Measurements from ENCODE around the gene FXYD5.

The FXYD5 gene

DNA sequence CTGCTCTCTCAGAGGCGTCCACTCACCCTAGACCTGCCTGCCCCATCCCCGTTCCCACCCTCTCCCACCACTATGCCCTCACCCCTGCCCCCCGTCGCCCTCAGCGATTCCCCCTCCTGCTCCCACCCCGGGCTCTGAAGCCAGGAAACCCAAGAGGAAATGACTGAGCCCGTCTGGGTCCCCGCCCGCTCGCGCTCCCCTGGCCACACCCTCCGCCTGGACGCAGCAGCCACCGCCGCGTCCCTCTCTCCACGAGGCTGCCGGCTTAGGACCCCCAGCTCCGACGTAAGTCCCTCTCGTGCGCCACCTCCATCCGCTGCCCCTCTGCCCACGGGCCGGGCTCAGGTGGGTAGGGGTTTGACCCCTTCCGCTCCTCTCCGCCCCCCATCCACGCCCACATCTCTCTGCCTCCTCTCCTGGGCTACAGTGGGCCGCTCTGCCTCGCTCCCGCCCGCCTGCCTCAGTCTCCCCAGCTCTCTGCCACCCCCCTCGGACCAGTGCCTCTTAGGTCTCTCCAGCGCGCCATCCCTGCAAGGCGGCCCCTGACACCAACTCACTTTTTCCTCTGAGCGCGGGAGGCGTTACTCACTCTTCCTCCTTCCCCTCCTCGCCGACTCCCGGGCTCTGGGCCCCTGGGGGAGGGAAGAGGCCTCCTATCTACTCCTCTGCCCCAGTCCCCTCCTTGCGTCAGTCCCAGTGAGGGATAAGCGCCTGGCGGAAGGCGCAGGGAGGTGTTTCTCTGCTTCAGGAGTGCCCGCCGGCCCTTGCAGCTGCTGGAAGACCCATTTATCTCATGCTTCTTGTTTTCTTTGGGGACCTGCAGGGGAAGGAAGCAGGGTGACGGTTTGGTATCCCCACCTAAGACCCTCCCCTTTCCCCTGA lies at the start of gene FXYD5:
Gene FXYD5, plus strand, starts transcription at position 211 of the 882 bp plus-strand sequence. CDS start 816 bp downstream, outside the sequence.
- no peak for TF ChIP-seq CTCF (IDR thresholded peaks at IDR 0.05)
- H3K27me3 ChIP-seq, result peaks cover 11% of the 10 kb centered on the region
- no peaks in the 10 kb centered on the region for H3K9me3 ChIP-seq
- peak within 1 kb of the TSS; percentile 82 to 85 for H3K4me3 ChIP-seq (ENCODE audit: low read depth in 1 of 2, low read length in 1 of 2)
- peak within 1 kb of the TSS; percentile 64 for H3K27ac ChIP-seq
- H3K4me1 ChIP-seq (ENCODE audit: control insufficient read depth in 1 of 2, insufficient read depth in 1 of 2, low read depth in 1 of 2, low read length in 1 of 2), result peaks cover 32 to 42% of the 10 kb centered on the region in 2 experiments
- peaks cover 32% of the 10 kb centered on the region for H3K36me3 ChIP-seq

DNA sequence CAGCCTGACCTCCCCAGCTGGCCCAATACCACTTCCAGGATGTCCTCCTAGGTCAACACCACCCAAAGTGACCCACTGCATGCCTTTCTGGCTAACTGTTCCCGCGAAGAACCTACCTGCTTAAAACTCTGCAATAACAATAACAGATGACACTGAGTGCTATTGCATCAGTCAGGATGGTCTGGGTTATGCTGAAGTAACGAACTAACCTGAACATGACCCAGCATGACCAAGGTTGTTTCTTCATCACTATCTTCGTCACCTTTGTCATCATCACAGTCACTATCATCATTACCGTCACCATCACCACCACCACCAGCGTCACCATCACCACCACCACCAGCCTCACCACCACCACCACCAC lies 49.5 kb upstream of the FXYD5 start:
- Histone ChIP-seq H3K4me3 (ENCODE audit: low read depth in 1 of 2, low read length in 1 of 2) (no peak overlapping the region), H3K27me3 (peaks cover 9% of the 10 kb centered on the region), H3K4me1 (ENCODE audit: control insufficient read depth in 1 of 2, insufficient read depth in 1 of 2, low read depth in 1 of 2, low read length in 1 of 2) (no peaks in the 10 kb centered on the region), H3K27ac (no peak overlapping the region), H3K9me3 (no peaks in the 10 kb centered on the region), H3K36me3 (no peaks in the 10 kb centered on the region)
- TF ChIP-seq CTCF (IDR thresholded peaks at IDR 0.05), result no peak

DNA sequence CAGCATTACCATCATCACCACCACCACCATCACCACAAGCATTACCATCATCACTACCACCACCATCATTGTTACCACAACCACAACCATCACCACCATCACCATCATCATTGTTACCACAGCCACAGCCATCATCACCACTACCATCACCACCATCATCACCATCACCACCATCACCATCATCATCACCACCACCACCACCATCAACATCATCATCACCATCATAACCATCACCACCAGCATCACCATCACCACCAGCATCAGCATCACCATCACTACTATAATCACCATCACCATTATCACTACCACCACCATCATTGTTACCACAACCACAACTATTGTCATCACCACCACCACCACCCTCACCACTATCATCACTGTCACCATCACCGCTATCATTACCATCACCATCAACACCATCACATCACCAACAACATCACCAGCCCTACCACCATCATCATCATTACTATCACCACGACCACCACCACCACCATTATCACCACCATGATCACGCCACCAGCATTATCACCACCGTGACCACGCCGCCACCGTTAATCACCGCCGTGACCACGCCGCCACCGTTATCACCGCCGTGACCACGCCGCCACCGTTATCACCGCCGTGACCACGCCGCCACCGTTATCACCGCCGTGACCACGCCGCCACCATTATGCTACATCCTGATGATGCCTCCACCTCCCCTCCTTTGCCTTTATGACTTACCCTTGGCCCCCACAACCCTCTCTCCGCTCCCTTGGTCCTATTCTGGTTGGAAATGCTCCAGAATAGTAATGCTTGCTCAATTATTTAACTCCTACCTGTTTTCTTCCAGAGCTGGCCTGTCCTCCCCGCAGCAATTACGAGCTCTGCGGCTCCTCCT lies 48.9 kb upstream of the FXYD5 start:
- no peak overlapping the region for H3K4me3 ChIP-seq (ENCODE audit: low read depth in 1 of 2, low read length in 1 of 2)
- H3K36me3 ChIP-seq, result no peaks in the 10 kb centered on the region
- H3K27me3 ChIP-seq, result peaks cover 13% of the 10 kb centered on the region
- TF ChIP-seq CTCF (IDR thresholded peaks at IDR 0.05), result no peak
- H3K9me3 ChIP-seq, result no peaks in the 10 kb centered on the region
- H3K4me1 ChIP-seq (ENCODE audit: control insufficient read depth in 1 of 2, insufficient read depth in 1 of 2, low read depth in 1 of 2, low read length in 1 of 2), result no peaks in the 10 kb centered on the region
- no peak overlapping the region for H3K27ac ChIP-seq

DNA sequence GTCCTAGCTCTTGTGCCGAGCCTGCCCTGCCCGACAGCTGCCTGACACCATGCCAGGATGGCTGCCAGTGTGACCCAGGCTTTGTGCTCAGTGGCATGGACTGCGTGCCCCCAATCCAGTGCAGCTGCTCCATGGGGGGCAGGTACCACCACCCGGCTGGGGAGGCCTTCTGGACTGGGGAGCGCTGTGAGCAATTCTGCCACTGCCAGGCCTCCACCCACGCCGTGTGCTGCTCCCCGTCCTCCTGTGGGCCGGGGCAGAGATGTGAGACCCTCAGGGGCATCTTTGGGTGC lies 48.3 kb upstream of the FXYD5 start:
- Histone ChIP-seq H3K4me1 (ENCODE audit: control insufficient read depth in 1 of 2, insufficient read depth in 1 of 2, low read depth in 1 of 2, low read length in 1 of 2) (no peaks in the 10 kb centered on the region), H3K4me3 (ENCODE audit: low read depth in 1 of 2, low read length in 1 of 2) (no peak overlapping the region), H3K27ac (no peak overlapping the region), H3K9me3 (no peaks in the 10 kb centered on the region), H3K36me3 (no peaks in the 10 kb centered on the region), H3K27me3 (peaks cover 13% of the 10 kb centered on the region)
- TF ChIP-seq CTCF (IDR thresholded peaks at IDR 0.05), result no peak

DNA sequence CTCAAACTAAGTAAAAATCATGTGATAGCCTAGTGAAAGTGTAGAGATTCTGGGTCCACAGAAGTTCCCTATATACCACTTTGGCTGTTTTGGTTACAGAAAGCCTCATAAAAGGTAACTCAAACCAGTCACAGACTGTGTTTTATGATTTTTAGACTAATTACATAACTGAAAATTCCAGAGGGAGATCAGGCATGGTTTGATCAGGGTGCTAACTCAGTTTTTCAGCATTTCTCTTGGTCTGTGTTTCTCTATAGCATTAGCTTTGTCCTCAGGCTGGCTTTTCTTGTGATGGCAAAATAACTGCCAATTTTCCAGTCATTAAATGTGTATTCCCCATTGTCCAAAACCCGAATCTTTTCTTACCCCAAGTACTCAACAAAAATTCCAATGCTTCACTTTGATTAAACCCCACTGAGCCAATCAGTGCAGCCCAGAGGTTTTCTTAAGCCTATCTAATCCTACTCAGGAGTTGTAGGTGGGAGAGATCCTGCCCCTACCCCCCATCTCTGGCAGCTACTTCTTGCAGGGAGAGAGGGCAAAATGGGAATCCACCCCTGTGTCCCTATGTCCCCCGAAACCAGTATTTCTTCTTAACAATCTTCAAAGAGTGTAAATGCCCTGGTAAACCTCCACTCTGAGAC lies 47.5 kb upstream of the FXYD5 start:
- Histone ChIP-seq H3K9me3 (no peaks in the 10 kb centered on the region), H3K27ac (no peak overlapping the region)
- no peak for TF ChIP-seq CTCF (IDR thresholded peaks at IDR 0.05)

More for the DNA sequence above, 47.5 kb upstream of the FXYD5 start:
- Histone ChIP-seq H3K36me3 (no peaks in the 10 kb centered on the region), H3K4me1 (ENCODE audit: control insufficient read depth in 1 of 2, insufficient read depth in 1 of 2, low read depth in 1 of 2, low read length in 1 of 2) (no peaks in the 10 kb centered on the region), H3K27me3 (peaks cover 13% of the 10 kb centered on the region), H3K4me3 (ENCODE audit: low read depth in 1 of 2, low read length in 1 of 2) (no peak overlapping the region)
